H9 (cell line): ENCODE results near the gene TCEAL9. TPM values are rescaled to one million over a fixed set of nuclear protein-coding genes. Genes with fewer than 3 reads are reported as not detected.

Experiments
- DNase-seq: peaks from one replicate; pipeline ENCODE4 v3.0.0-alpha.2; 2017
- H2AFZ ChIP-seq: one replicate; pipeline ENCODE4 v1.6.1; 2013; ENCODE audit warnings: mild to moderate bottlenecking, low read length, control low read depth, moderate library complexity
- H2AK5ac ChIP-seq: 2 replicates; pipeline ENCODE4 v1.6.1; 2013; ENCODE audit warnings: low read length, control low read depth, mixed read lengths; ENCODE audit not compliant: insufficient read length
- H2BK120ac ChIP-seq: one replicate; pipeline ENCODE4 v1.6.1; 2013; ENCODE audit warnings: low read depth, mild to moderate bottlenecking, low read length, control low read depth, inconsistent platforms; ENCODE audit not compliant: poor library complexity, severe bottlenecking
- H2BK12ac ChIP-seq: 2 replicates; pipeline ENCODE4 v1.6.1; 2013; ENCODE audit warnings: low read length, control low read depth, mixed read lengths, low read depth; ENCODE audit not compliant: insufficient read length
- H2BK15ac ChIP-seq: 2 replicates; pipeline ENCODE4 v1.6.1; 2013; ENCODE audit warnings: low read depth, low read length, control low read depth
- H2BK20ac ChIP-seq: one replicate; pipeline ENCODE4 v1.6.1; 2013; ENCODE audit warnings: low read depth, mild to moderate bottlenecking, low read length, control low read depth, inconsistent platforms; ENCODE audit not compliant: poor library complexity, severe bottlenecking
- H2BK5ac ChIP-seq: 2 replicates; pipeline ENCODE4 v1.6.1; 2013; ENCODE audit warnings: low read length, control low read depth, mixed read lengths; ENCODE audit not compliant: insufficient read length
- H3K14ac ChIP-seq: 2 replicates; pipeline ENCODE4 v1.6.1; 2013; ENCODE audit warnings: low read length, control low read depth; ENCODE audit not compliant: insufficient read depth
- H3K18ac ChIP-seq: 2 replicates; pipeline ENCODE4 v1.6.1; 2013; ENCODE audit warnings: low read depth, mild to moderate bottlenecking, mixed read lengths, low read length, control low read depth; ENCODE audit not compliant: insufficient read length
- H3K23ac ChIP-seq: 2 replicates; pipeline ENCODE4 v1.6.1; 2013; ENCODE audit warnings: low read length, control low read depth, mixed read lengths, low read depth; ENCODE audit not compliant: insufficient read length
- H3K23me2 ChIP-seq: 2 replicates; pipeline ENCODE4 v1.6.1; 2013; ENCODE audit warnings: low read depth, mild to moderate bottlenecking, mixed read lengths, low read length, control low read depth; ENCODE audit not compliant: insufficient read length, poor library complexity, severe bottlenecking
- H3K27ac ChIP-seq: 2 replicates; pipeline ENCODE4 v1.5.1; 2013; ENCODE audit warnings: low read length, control low read depth, mixed read lengths, low read depth; ENCODE audit not compliant: insufficient read length
- H3K27me3 ChIP-seq: 2 replicates; pipeline ENCODE4 v1.6.1; 2013; ENCODE audit warnings: low read length, control low read depth, inconsistent platforms; ENCODE audit not compliant: insufficient read depth
- H3K4ac ChIP-seq: 2 replicates; pipeline ENCODE4 v1.6.1; 2013; ENCODE audit warnings: low read depth, mild to moderate bottlenecking, control low read depth, inconsistent platforms, low read length, moderate library complexity
- H3K4me1 ChIP-seq: 2 replicates; pipeline ENCODE4 v1.6.1; 2013; ENCODE audit warnings: low read length, control low read depth, inconsistent platforms; ENCODE audit not compliant: insufficient read depth
- H3K4me2 ChIP-seq: 2 replicates; pipeline ENCODE4 v1.6.1; 2013; ENCODE audit warnings: low read length, control low read depth, mixed read lengths; ENCODE audit not compliant: insufficient read length, insufficient read depth
- H3K56ac ChIP-seq: 2 replicates; pipeline ENCODE4 v1.6.1; 2013; ENCODE audit warnings: low read depth, mild to moderate bottlenecking, mixed read lengths, low read length, control low read depth; ENCODE audit not compliant: insufficient read length
- H3K79me1 ChIP-seq: 2 replicates; pipeline ENCODE4 v1.6.1; 2013; ENCODE audit warnings: low read depth, mild to moderate bottlenecking, moderate library complexity, low read length, control low read depth, inconsistent platforms; ENCODE audit not compliant: insufficient read depth, poor library complexity, severe bottlenecking
- H3K79me2 ChIP-seq: 2 replicates; pipeline ENCODE4 v1.6.1; 2013; ENCODE audit warnings: low read length, control low read depth, inconsistent platforms; ENCODE audit not compliant: insufficient read depth
- H3K9ac ChIP-seq: 2 replicates; pipeline ENCODE4 v1.6.1; 2013; ENCODE audit warnings: low read length, control low read depth, mixed read lengths; ENCODE audit not compliant: insufficient read length; ENCODE audit errors: extremely low read depth
- H3K9me3 ChIP-seq: one replicate; pipeline ENCODE4 v1.6.1; 2013; ENCODE audit warnings: low read depth, low read length, inconsistent platforms; ENCODE audit not compliant: control insufficient read depth
- H3T11ph ChIP-seq: one replicate; pipeline ENCODE4 v1.6.1; 2013; ENCODE audit warnings: mild to moderate bottlenecking, low read length, control low read depth, inconsistent platforms
- H4K20me1 ChIP-seq: one replicate; pipeline ENCODE4 v1.6.1; 2013; ENCODE audit not compliant: control insufficient read depth, insufficient read length, insufficient read depth
- H4K5ac ChIP-seq: 2 replicates; pipeline ENCODE4 v1.6.1; 2013; ENCODE audit warnings: low read depth, mild to moderate bottlenecking, mixed read lengths, low read length, control low read depth; ENCODE audit not compliant: insufficient read length
- H4K8ac ChIP-seq: replicated peaks from 2 replicates; pipeline ENCODE4 v1.6.1; 2013; ENCODE audit warnings: low read length, control low read depth, mixed read lengths, low read depth; ENCODE audit not compliant: insufficient read length
- H4K91ac ChIP-seq: 2 replicates; pipeline ENCODE4 v1.6.1; 2013; ENCODE audit warnings: low read depth, mild to moderate bottlenecking, moderate library complexity, mixed read lengths, low read length, control low read depth; ENCODE audit not compliant: insufficient read length
- H3K27ac Mint-ChIP-seq, 3 experiments: 2 replicates in 2 of 3; 3 replicates in 1 of 3; pipeline ENCODE4 v1.8.0; 2020 to 2021; ENCODE audit warnings: mixed read lengths in 3 of 3, mild to moderate bottlenecking in 1 of 3, moderate library complexity in 1 of 3
- H3K27me3 Mint-ChIP-seq: 2 replicates; pipeline ENCODE4 v1.8.0; 2021; ENCODE audit warnings: low read depth, mild to moderate bottlenecking, moderate library complexity, mixed read lengths
- H3K36me3 Mint-ChIP-seq, 3 experiments: 2 replicates in 2 of 3; 3 replicates in 1 of 3; pipeline ENCODE4 v1.8.0; 2020 to 2021; ENCODE audit warnings: low read depth in 3 of 3, mixed read lengths in 3 of 3; ENCODE audit not compliant: insufficient read depth in 1 of 3
- H3K4me1 Mint-ChIP-seq, 2 experiments: 2 replicates each; pipeline ENCODE4 v1.8.0; 2020; ENCODE audit warnings: mixed read lengths in 2 of 2
- H3K4me3 Mint-ChIP-seq, 2 experiments: 2 replicates in 1 of 2; 3 replicates in 1 of 2; pipeline ENCODE4 v1.8.0; 2020 to 2021; ENCODE audit warnings: mild to moderate bottlenecking in 2 of 2, mixed read lengths in 2 of 2, moderate library complexity in 1 of 2
- H3K9me3 Mint-ChIP-seq, 2 experiments: 2 replicates in 1 of 2; 3 replicates in 1 of 2; pipeline ENCODE4 v1.8.0; 2020; ENCODE audit warnings: mild to moderate bottlenecking in 2 of 2, mixed read lengths in 2 of 2, moderate library complexity in 1 of 2
- CTCF ChIP-seq: fragments of 200-600 bp; sonication (generic); conservative IDR thresholded peaks from 3 replicates; pipeline ENCODE4 v1.8.0; 2021; ENCODE audit warnings: antibody characterized with exemption, mild to moderate bottlenecking
- whole genome bisulfite sequencing: extraction: QIAGEN DNeasy Blood & Tissue Kit; methylation state at CpG from one replicate; pipeline ENCODE4 v1.1.7; 2013; ENCODE audit warnings: missing lambda C conversion rate, low lambda C conversion rate, mixed read lengths; ENCODE audit not compliant: insufficient read length; ENCODE audit errors: extremely low coverage; 5-methylcytosine and 5-hydroxymethylcytosine counted together
- total RNA-seq: library from RNA; stranded (reverse); gene quantifications from 2 replicates; pipeline ENCODE4 v1.2.1, GENCODE V29; 2021

TCEAL9 gene
- total RNA-seq, 1 experiment from 2014 or later, result 30.5 TPM

DNA sequence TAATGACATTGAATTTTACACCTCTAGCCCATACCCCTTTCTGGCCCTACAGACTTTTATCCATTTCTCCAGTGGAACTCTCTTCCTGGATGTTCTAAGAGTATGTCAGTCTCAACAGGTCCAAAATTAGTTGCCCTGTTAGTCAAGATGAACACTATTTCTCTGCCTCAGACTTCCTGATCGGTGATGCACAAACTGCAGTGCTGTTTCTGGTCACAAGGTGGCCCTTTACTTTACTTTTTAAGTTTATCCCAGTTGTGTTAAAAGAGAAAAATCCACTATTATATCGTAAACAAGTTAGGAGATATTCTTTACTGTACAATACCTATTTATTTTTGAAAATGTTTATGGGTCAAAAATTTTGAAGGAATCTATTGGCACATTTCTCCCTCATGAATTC lies 13.2 kb upstream of the TCEAL9 start:
- Mint-ChIP-seq H3K4me3 (no peak overlapping the region), H3K27me3 (peaks cover 5% of the 10 kb centered on the region), H3K27ac (no peak overlapping the region), H3K36me3 (no peaks in the 10 kb centered on the region), H3K4me1 (peaks cover 6 to 7% of the 10 kb centered on the region in 2 experiments; a peak in 3 of 4 replicates), H3K9me3 (peaks cover 0 to 38% of the 10 kb centered on the region in 2 experiments; a peak in 2 of 5 replicates)
- Histone ChIP-seq H3K9me3 (no peaks in the 10 kb centered on the region), H4K91ac (no peak overlapping the region), H2BK5ac (no peak overlapping the region), H3K56ac (no peak overlapping the region), H2AK5ac (no peak overlapping the region), H3K18ac (no peak overlapping the region), H2BK15ac (no peak overlapping the region), H3K4ac (no peak overlapping the region), H4K5ac (no peak overlapping the region), H3K27ac (no peak overlapping the region), H3K9ac (no peak overlapping the region), H3T11ph (no peak overlapping the region), H2BK12ac (no peak overlapping the region), H3K4me1 (no peaks in the 10 kb centered on the region), H3K23me2 (no peaks in the 10 kb centered on the region), H4K8ac (no peak overlapping the region), H2BK20ac (no peak overlapping the region), H3K23ac (no peak overlapping the region), H3K27me3 (no peaks in the 10 kb centered on the region), H2AFZ (no peak overlapping the region), H3K4me2 (no peak overlapping the region), H4K20me1 (no peaks in the 10 kb centered on the region), H3K79me2 (no peaks in the 10 kb centered on the region), H2BK120ac (no peak overlapping the region), H3K14ac (no peak overlapping the region), H3K79me1 (no peaks in the 10 kb centered on the region)
- TF ChIP-seq CTCF, result peak; percentile 73
- no CpG with 5 or more reads among the region's 2 CpGs for WGBS
- no peak for DNase-seq
